OCI-LY7 (cell line): ENCODE data around the gene LY6G6C. TPM values are rescaled to one million over a fixed set of nuclear protein-coding genes. Genes with fewer than 3 reads are reported as not detected.

Source experiments
- BruUV-seq: library from RNA; stranded (reverse); fragments of 400-500 nt; replicated peaks from 2 replicates; lab custom pipeline; 2021; lab: Mats Ljungman, UMichigan
- CTCF ChIA-PET: fragments of 300-600 bp; sonication (Branson Sonifier 250); formaldehyde crosslinking; loops from one replicate; lab custom pipeline; 2022; ENCODE audit warnings: antibody characterized with exemption; ENCODE audit not compliant: unreplicated experiment; lab: Charles Lee
- POLR2A ChIA-PET: fragments of 300-600 bp; sonication (Branson Sonifier 250); formaldehyde crosslinking; loops from one replicate; lab custom pipeline; 2022; ENCODE audit warnings: antibody characterized with exemption; lab: Charles Lee
- DNase-seq: peaks from one replicate; pipeline ENCODE4 v3.0.0-alpha.2; 2015; ENCODE audit warnings: low spot score
- H2AFZ ChIP-seq: fragments of 200-600 bp; sonication (generic), shearing (Covaris generic); 2 replicates; pipeline ENCODE4 v1.6.1; 2014; ENCODE audit warnings: mild to moderate bottlenecking, antibody characterized with exemption, low read length, moderate library complexity
- H3K27ac ChIP-seq: fragments of 200-600 bp; sonication (generic); 2 replicates; pipeline ENCODE4 v1.5.1; 2014; ENCODE audit warnings: mixed run types, low read depth, mild to moderate bottlenecking, moderate library complexity, low read length, inconsistent platforms; ENCODE audit not compliant: poor library complexity, severe bottlenecking
- H3K36me3 ChIP-seq: fragments of 200-600 bp; sonication (generic); 2 replicates; pipeline ENCODE4 v1.6.1; 2014; ENCODE audit warnings: mild to moderate bottlenecking, antibody characterized with exemption, low read length, moderate library complexity, mixed read lengths; ENCODE audit not compliant: insufficient read depth
- H3K4me1 ChIP-seq: fragments of 200-600 bp; sonication (generic); 2 replicates; pipeline ENCODE4 v1.5.1; 2014; ENCODE audit warnings: mild to moderate bottlenecking, low read length; ENCODE audit not compliant: insufficient read depth, poor library complexity, severe bottlenecking
- H3K4me2 ChIP-seq: fragments of 200-600 bp; sonication (generic); 2 replicates; pipeline ENCODE4 v1.6.1; 2014; ENCODE audit warnings: mild to moderate bottlenecking, low read length
- H3K4me3 ChIP-seq: fragments of 200-600 bp; sonication (generic); 2 replicates; pipeline ENCODE4 v1.5.1; 2014; ENCODE audit warnings: mild to moderate bottlenecking, low read depth, low read length; ENCODE audit not compliant: poor library complexity, severe bottlenecking
- H3K79me2 ChIP-seq: fragments of 200-600 bp; sonication (generic); 2 replicates; pipeline ENCODE4 v1.6.1; 2016; ENCODE audit warnings: low read depth, mild to moderate bottlenecking, low read length, moderate library complexity, mixed read lengths; ENCODE audit not compliant: insufficient read depth
- H3K9me2 ChIP-seq: fragments of 200-600 bp; sonication (generic); 2 replicates; pipeline ENCODE4 v1.6.1; 2016; ENCODE audit warnings: mild to moderate bottlenecking, low read length, mixed read lengths; ENCODE audit not compliant: insufficient read depth
- H3K9me3 ChIP-seq: fragments of 200-600 bp; sonication (generic); 2 replicates; pipeline ENCODE4 v1.6.1; 2014; ENCODE audit warnings: mild to moderate bottlenecking, mixed run types, low read length, mixed read lengths
- H4K20me1 ChIP-seq: fragments of 200-600 bp; sonication (generic); 2 replicates; pipeline ENCODE4 v1.6.1; 2014; ENCODE audit warnings: mild to moderate bottlenecking, antibody characterized with exemption, low read length, moderate library complexity, mixed read lengths; ENCODE audit not compliant: insufficient read depth
- CTCF ChIP-seq: fragments of 200-600 bp; sonication (generic); conservative IDR thresholded peaks from 2 replicates; pipeline ENCODE4 v1.5.1; 2014; ENCODE audit warnings: mild to moderate bottlenecking, antibody characterized with exemption, low read length, moderate library complexity, mixed read lengths
- EZH2phosphoT487 ChIP-seq: fragments of 200-600 bp; sonication (generic); IDR thresholded peaks from 2 replicates; pipeline ENCODE4 v1.6.1; 2018; ENCODE audit warnings: low read depth, borderline replicate concordance, mild to moderate bottlenecking, mixed run types, antibody characterized with exemption, low read length, moderate library complexity, mixed read lengths
- intact Hi-C: fragments of 100-400 bp; cut with micrococcal nuclease; formaldehyde crosslinking; loops from one replicate; pipeline ENCODE4 v1.10.0; 2022; ENCODE audit not compliant: unreplicated experiment
- total RNA-seq, 2 experiments: library from RNA; depleted of rRNA in 1 of 2; stranded (reverse); fragments of >200 nt in 1 of 2; shearing (Covaris generic) in 1 of 2; gene quantifications; 2 replicates each; pipeline ENCODE4 v1.2.3, GENCODE V29; 2014 to 2022

The LY6G6C gene
- total RNA-seq, 2 experiments from 2014 or later, result not detected

GRCh38 chr6:31769684-31770371 lies 48.3 kb upstream of the LY6G6C start:
- Histone ChIP-seq H3K27ac (no peak overlapping the region), H3K4me1 (no peaks in the 10 kb centered on the region), H3K79me2 (no peaks in the 10 kb centered on the region), H3K4me3 (no peak overlapping the region), H3K4me2 (no peak overlapping the region), H4K20me1 (no peaks in the 10 kb centered on the region), H3K9me2 (no peaks in the 10 kb centered on the region), H3K36me3 (peaks cover 12% of the 10 kb centered on the region; the same call in 1 of the 2 replicates), H2AFZ (no peak overlapping the region), H3K9me3 (no peaks in the 10 kb centered on the region)
- ChIA-PET CTCF (interaction anchor here (0.6 to 1.4 kb wide), 4 partner anchors 30 to 117 kb away, joined by 3 to 8 read pairs (median 4); partner anchors contain the start of gene MSH5), POLR2A (interaction anchor here (1.1 kb wide), 1 partner anchor 35 kb away, joined by 5 read pairs; no protein-coding TSS in a partner anchor)
- BruUV-seq, result no TSS peak
- peak; percentile 75 for DNase-seq
- TF ChIP-seq EZH2phosphoT487 (no peak), CTCF (peak; percentile 93)
- intact Hi-C loops, result loop anchor here (1.0 kb wide), 2 partner anchors 41 to 90 kb away; partner anchors contain the start of gene DDAH2

- POLR2A ChIA-PET, result no interaction called here
- intact Hi-C loops, result loop anchor here (1.0 kb wide), 2 partner anchors 39 to 88 kb away; partner anchors contain the start of gene DDAH2
- no TSS peak for BruUV-seq
These were observed 47.1 kb upstream of the LY6G6C start for GRCh38 chr6:31768363-31769257.

More at GRCh38 chr6:31768363-31769257, 47.1 kb upstream of the LY6G6C start:
- Histone ChIP-seq H3K4me1 (no peaks in the 10 kb centered on the region), H3K27ac (no peak overlapping the region), H3K79me2 (no peaks in the 10 kb centered on the region), H3K36me3 (peaks cover 24% of the 10 kb centered on the region), H3K9me2 (no peaks in the 10 kb centered on the region), H3K9me3 (no peaks in the 10 kb centered on the region), H3K4me3 (no peak overlapping the region), H4K20me1 (no peaks in the 10 kb centered on the region), H3K4me2 (no peak overlapping the region), H2AFZ (no peak overlapping the region)
- TF ChIP-seq EZH2phosphoT487 (no peak), CTCF (no peak)
- CTCF ChIA-PET, result no interaction called here
- no peak for DNase-seq
